NCI-H446 (cell line): ENCODE data around the gene STK31.
"Not testable (repeated sequence)": the region's sequence is repeated elsewhere in the genome, so short reads cannot be mapped to it uniquely, and the experiment has no call there.

Experiments used
- DNase-seq, 2 experiments: peaks; one replicate each; lab custom pipeline; 2025; lab: John Stamatoyannopoulos, UW

Gene STK31, protein sequence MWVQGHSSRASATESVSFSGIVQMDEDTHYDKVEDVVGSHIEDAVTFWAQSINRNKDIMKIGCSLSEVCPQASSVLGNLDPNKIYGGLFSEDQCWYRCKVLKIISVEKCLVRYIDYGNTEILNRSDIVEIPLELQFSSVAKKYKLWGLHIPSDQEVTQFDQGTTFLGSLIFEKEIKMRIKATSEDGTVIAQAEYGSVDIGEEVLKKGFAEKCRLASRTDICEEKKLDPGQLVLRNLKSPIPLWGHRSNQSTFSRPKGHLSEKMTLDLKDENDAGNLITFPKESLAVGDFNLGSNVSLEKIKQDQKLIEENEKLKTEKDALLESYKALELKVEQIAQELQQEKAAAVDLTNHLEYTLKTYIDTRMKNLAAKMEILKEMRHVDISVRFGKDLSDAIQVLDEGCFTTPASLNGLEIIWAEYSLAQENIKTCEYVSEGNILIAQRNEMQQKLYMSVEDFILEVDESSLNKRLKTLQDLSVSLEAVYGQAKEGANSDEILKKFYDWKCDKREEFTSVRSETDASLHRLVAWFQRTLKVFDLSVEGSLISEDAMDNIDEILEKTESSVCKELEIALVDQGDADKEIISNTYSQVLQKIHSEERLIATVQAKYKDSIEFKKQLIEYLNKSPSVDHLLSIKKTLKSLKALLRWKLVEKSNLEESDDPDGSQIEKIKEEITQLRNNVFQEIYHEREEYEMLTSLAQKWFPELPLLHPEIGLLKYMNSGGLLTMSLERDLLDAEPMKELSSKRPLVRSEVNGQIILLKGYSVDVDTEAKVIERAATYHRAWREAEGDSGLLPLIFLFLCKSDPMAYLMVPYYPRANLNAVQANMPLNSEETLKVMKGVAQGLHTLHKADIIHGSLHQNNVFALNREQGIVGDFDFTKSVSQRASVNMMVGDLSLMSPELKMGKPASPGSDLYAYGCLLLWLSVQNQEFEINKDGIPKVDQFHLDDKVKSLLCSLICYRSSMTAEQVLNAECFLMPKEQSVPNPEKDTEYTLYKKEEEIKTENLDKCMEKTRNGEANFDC

GRCh38 chr7:23710000-23710399 is at the start of gene STK31:
Gene STK31, plus strand, starts transcription at chr7:23710219. Its CDS starts 67 bp downstream, at chr7:23710286.
- DNase-seq = no peak

DNA sequence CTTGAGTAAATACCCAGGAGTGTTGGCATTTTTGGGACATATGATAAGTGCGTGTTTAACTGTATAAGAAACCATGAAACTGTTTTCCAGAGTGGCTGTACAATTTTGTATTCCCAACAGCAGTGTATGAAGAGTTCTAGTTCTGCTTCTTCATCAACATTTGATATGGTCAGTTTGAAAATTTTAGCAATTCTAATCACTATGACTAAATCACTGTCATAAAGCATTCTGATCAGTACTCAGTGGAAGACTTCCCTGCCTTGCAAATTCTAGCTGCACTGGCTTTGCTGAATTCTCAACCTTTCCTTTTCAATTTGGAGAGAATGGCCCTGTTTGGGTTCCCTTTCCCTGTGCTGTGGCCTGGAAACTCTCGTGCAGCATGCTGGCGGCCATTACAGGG is 48.6 kb upstream of the STK31 start:
- no peak for DNase-seq

- DNase-seq = no peak
These were observed 47.7 kb upstream of the STK31 start for GRCh38 chr7:23662124-23662983.

DNA sequence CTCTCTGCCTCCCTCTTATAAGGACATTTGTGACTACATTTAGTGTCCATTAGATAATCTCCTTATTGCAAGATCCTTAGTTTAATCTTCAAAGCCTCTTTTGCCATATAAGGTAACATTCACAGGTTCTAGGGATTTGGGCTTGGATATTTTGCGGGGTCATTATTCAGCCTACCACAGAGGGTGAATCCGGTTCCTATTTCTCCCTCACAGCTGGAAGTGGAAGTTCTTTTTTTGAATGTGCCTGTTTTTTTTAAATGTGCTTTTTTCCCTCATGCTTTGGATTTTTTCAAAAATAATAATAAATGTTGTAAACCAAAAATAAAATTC is 47.1 kb upstream of the STK31 start:
- DNase-seq = no peak

DNA sequence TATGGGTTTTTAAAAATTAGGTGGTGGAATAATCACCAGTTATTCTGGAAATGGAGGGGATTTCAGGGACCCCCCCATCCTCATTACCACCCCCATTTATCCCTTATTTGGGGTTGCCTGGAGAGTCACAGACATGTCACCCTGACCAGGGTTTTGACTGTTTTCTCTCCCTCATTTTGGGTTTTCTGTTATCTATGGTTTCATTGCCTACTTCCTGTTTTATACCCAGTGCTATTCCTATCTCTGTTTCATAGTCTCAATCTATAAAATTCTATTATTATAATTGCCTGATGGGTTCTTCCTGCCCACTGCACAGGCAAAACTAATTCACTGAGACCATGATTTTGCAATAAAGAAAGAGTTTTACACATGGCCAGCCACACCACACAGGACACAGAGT is 45.9 kb upstream of the STK31 start:
- no peak for DNase-seq

- DNase-seq = no peak
These were observed 38.0 kb upstream of the STK31 start for GRCh38 chr7:23672033-23672432.

DNA sequence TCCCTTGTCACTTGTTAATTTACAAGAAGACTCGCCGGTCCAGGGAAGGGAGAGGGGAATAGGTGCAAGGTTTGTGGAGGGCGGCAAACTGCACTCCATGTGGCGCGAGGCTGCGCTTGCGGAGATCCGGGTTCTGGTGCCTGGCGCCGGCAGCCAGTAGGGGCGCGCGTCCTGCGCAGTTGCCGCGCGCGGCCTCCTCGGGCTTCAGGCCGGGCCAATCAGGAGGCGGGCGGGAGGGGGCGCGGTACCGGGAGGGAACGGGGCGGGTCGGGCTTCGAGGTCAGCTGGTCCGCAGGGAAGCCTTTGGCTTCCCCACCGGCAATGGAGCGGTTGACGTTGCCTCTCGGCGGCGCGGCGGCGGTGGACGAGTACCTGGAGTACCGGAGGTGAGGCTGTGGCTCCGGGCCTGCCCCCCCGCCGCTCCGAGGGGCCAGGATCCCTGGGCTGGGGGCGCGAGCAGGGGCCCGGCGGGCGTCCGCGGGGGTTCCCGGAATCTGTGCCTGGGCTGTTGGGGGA is 30.1 kb upstream of the STK31 start, which contains the start of gene FAM221A:
Gene FAM221A, plus strand, starts transcription at position 302 of the 516 bp plus-strand sequence. Its CDS starts 20 bp downstream, at position 322.
- DNase-seq = peak; percentile 65 to 90

- peak; percentile 13 to 53 for DNase-seq
These were observed 29.3 kb upstream of the STK31 start for GRCh38 chr7:23680414-23681405.

GRCh38 chr7:23684041-23684440 is 26.0 kb upstream of the STK31 start:
- not testable (repeated sequence) for DNase-seq

DNA sequence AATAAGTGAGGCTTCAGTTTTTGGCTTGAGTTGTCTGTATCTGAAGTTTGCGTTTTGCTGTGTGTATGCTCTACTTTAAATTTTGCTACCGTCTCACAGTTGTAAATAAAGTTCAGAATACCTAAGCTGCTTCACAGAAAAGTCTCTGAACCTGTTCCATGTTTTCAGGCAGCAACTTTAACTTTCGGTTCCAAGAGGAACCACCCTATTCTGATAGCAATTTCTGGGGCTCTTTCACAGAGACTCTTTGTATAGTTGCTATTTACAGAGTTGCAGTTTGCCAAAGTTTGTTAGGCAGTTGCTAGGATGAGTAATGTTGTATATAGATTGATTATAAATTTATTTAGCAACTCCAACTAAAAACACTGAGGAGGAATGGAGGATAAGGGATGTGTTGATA is 24.3 kb upstream of the STK31 start:
- DNase-seq = no peak

DNA sequence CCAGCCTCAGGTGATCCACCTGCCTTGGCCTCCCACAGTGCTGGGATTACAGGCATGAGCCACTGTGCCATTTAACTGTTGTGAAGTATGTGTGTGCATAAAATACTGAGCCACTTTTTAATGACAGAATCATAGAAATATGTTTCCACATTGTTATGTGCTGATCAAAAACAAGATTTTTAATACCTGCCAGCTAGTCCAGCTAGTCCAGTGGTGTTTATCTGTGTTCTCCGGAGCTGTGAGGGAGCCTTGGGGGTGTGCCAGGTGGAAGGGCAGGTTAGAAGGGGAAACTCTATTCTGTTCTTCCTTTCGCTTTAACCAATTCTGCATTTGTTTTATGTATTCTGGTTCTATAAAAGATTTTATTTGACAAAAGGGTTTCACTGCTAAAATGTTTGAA is 23.0 kb upstream of the STK31 start:
- DNase-seq = no peak

DNA sequence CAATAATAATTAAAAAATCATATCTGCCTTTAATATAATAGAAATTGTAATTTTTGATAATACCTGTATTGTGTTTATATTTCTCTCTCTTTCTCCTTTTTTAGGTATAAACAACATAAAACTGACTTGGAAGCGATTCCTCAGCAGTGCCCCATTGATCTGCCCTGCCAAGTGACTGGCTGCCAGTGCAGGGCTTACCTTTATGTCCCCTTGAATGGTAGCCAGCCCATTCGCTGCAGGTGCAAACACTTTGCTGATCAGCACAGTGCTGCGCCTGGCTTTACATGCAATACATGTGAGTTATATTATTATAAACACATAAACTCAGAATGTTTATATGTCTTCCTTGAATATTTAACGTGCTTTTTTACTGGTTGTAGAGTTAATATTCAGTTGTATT is 20.9 kb upstream of the STK31 start:
- no peak for DNase-seq

DNA sequence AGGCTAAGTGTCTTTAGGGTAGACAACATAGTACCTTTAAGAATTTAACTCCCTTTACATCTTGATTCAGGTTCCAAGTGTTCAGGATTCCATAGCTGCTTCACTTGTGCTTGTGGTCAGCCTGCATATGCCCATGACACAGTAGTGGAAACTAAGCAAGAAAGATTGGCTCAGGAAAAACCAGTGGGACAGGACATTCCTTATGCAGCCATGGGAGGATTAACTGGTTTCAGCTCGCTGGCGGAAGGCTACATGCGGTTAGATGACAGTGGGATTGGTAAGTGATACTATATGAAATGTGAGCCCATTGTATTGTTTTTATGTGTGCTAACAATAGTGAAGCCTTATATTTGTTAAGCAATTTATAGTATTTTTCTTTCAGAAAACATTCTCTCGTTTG is 18.7 kb upstream of the STK31 start:
- DNase-seq = no peak

- no peak for DNase-seq
These were observed 16.8 kb upstream of the STK31 start for GRCh38 chr7:23693224-23693623.

DNA sequence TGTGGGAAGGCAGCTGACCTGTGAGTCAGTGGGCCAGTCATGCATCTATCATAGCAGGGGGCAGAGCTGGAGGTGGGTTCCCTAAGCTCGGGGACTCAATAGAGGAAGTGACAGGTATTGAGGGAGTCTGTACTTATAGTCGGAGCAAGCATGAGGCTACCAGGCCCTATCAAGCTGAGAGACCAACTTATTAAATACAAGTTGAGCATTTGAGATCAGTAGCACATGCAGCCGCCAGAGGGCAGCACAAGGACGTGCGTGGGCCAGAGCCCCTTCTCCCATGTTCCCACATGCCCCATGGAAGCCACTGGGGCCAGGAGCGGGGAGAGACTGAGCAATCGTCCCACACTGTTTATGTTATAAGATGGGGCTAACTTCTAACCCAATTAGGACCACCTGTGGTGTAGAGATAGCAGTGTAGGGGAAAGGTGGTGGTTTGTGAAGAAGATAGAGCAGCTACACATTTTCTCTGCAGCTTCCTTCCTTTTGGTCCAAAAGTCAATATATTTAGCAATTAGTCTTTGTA is 13.0 kb upstream of the STK31 start:
- peak; percentile 14 to 64 for DNase-seq

DNA sequence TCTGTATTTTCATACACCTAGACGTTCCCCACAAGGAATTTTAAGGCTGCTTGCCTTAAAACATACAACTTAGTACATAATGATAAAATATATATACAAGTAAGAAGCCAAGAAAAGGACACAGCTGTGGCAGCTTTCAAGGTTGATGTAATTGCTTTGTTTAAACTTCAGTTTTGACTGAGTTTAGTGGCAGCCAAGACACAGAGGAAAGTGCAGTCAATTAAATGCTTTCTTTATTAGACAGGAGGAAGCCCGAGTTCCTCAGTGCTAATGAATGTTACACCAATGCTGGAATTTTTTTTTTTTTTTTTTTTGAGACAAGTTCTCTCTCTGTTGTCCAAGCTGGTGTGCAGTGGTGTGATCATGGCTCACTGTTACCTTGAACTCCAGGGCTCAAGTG is 11.2 kb upstream of the STK31 start:
- DNase-seq = no peak

- DNase-seq = no peak
These were observed 10.0 kb upstream of the STK31 start for GRCh38 chr7:23700046-23700445.

- no peak for DNase-seq
These were observed 803 bp upstream of the STK31 start for GRCh38 chr7:23709081-23709750.
